T-helper 17 cell (primary cell): ENCODE data around the gene PREX1. TPM values are rescaled to one million over a fixed set of nuclear protein-coding genes. Genes with fewer than 3 reads are reported as not detected.

Source experiments
- ATAC-seq: fragments of 150-1000 bp; cut with Tn5 transposase; 2 replicates; pipeline ENCODE4 v1.10.0; 2021; ENCODE audit warnings: mild to moderate bottlenecking, moderate library complexity
- DNase-seq, 3 donors: peaks; one replicate each; pipeline versions ENCODE4 v3.0.0 to v3.0.0-alpha.2; 2020 to 2021
- H3K9me3 ChIP-seq: one replicate; pipeline ENCODE4 v1.7.0; 2013; ENCODE audit warnings: low read length, mild to moderate bottlenecking; ENCODE audit not compliant: control insufficient read depth, poor library complexity, severe bottlenecking
- H3K27ac Mint-ChIP-seq: one replicate; pipeline ENCODE4 v1.8.0; 2022; ENCODE audit warnings: mild to moderate bottlenecking, moderate library complexity, mixed read lengths
- H3K27me3 Mint-ChIP-seq: one replicate; pipeline ENCODE4 v1.8.0; 2022; ENCODE audit warnings: mixed read lengths
- H3K36me3 Mint-ChIP-seq: one replicate; pipeline ENCODE4 v1.8.0; 2022; ENCODE audit warnings: low read depth, mixed read lengths
- H3K4me1 Mint-ChIP-seq: one replicate; pipeline ENCODE4 v1.8.0; 2022; ENCODE audit warnings: mild to moderate bottlenecking, mixed read lengths
- H3K4me3 Mint-ChIP-seq: one replicate; pipeline ENCODE4 v1.8.0; 2022; ENCODE audit warnings: mild to moderate bottlenecking, moderate library complexity, mixed read lengths
- total RNA-seq, 4 donors: library from RNA in 2 of 4; stranded (reverse) in 2 of 4; gene quantifications; one replicate each; pipeline ENCODE4 v1.2.3 and lab custom pipeline; 2022 to 2026

Gene PREX1
- total RNA-seq, 2 donors from 2014 or later, result 188 to 200 TPM

DNA sequence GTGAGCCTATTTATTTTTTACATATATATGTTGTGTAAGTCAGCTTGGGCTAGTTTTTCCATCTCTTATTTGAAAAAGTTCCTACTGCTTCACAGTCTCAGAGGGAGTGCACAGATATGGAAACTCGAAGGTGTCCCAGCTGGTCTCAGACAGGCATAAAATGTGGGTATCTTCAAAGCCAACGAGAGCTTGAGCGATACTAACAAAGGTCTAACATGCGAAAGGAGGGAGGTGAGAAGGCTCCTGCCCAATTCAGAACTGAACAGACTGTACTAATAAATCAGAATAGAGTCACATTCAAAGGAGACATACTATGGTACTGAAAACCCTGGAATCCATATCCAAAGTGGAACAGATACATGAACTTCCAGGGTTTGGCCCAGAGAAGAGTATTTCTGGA, 113.0 kb downstream of the PREX1 start:
- H3K4me3 Mint-ChIP-seq, result peak overlapping the region; percentile 47
- no peaks in the 10 kb centered on the region for H3K9me3 ChIP-seq
- ATAC-seq, result no peak
- peaks cover 65% of the 10 kb centered on the region for H3K4me1 Mint-ChIP-seq
- DNase-seq, result no peak
- H3K36me3 Mint-ChIP-seq, result no peaks in the 10 kb centered on the region
- no peaks in the 10 kb centered on the region for H3K27me3 Mint-ChIP-seq
- peak overlapping the region; percentile 82 for H3K27ac Mint-ChIP-seq

DNA sequence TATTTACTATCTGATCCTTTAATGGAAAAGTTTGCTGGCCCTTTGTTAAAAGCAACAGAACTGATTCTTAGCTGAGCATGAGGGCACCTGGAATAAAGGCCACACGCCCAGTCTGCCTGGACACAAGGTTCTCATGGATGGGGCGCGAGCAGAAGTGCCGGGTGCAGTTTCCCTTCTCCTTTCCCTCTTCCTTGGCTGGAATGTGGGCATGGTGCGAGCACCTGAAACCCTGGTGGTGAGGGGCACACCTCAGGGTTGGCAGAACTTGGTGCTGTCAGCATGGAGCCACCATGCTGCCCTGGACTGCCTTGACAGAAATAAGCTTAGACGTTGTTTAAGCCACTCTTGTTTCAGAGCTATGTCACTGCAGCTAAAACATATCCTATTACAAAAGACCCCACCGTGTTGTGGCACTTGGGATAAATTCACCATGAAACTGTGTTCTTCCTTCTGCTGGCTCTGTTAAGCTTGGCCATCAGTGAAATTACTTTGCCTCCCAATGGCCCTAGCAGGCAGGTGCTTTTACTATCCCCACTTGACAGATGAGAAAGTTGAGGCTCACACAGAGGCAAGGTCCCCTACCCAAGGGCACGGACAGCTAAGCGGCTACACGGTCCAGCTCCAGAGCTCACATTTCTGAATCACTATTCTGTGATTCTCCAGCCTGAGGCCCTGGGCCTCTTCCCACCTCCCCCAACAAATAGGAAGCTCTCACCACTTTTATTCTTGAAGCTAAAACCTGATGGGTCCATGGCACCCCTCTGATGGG, 115.9 kb downstream of the PREX1 start:
- Mint-ChIP-seq H3K27me3 (no peaks in the 10 kb centered on the region), H3K4me1 (peaks cover 57% of the 10 kb centered on the region), H3K36me3 (peaks cover 6% of the 10 kb centered on the region), H3K4me3 (no peak overlapping the region), H3K27ac (peak overlapping the region; percentile 82)
- DNase-seq (no peak), ATAC-seq (no peak)
- H3K9me3 ChIP-seq, result no peaks in the 10 kb centered on the region

DNA sequence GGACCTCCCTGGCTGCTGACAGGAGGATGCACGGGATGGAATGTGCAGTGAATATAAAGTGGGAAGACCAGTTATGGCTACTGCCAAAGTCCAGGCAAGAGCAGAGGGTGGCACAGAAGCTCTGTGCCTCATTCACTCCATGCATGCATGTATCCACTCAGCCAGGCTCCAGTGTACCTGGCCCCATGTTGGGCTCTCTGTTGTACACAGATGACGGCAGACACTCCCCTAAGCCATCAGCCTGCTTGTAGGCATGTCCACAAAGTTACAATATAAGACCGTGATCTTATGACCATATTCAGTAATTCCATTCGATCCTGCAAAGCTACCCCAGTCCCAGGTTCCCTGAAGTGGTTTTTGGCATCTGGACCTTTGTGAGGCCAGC, 116.8 kb downstream of the PREX1 start:
- H3K4me3 Mint-ChIP-seq, result no peak overlapping the region
- no peaks in the 10 kb centered on the region for H3K9me3 ChIP-seq
- H3K27ac Mint-ChIP-seq, result no peak overlapping the region
- H3K27me3 Mint-ChIP-seq, result no peaks in the 10 kb centered on the region
- peaks cover 56% of the 10 kb centered on the region for H3K4me1 Mint-ChIP-seq
- peaks cover 6% of the 10 kb centered on the region for H3K36me3 Mint-ChIP-seq
- ATAC-seq (no peak), DNase-seq (no peak)

GRCh38 chr20:48710341-48711043, 117.3 kb downstream of the PREX1 start:
- Mint-ChIP-seq H3K27me3 (no peaks in the 10 kb centered on the region), H3K36me3 (peaks cover 6% of the 10 kb centered on the region), H3K4me1 (peaks cover 53% of the 10 kb centered on the region)

DNA sequence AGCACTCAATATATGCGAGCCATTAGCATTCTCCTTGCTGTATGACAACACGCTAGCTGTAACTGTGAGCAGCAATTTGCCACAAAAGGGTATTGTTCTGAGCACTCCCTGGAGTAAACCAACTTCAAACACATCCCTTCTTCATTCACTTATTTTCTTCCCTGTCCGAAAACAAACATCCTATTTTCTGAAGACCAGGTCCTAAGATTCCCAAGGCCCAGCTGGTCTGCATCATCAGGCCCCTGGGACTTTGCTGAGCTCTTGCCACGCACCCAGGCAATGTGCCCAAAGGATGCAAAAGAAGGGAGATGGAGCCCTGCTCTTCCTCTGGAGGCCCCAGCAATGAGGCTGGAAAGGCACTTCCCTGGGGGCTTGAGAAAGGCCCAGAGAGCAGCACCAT, 118.1 kb downstream of the PREX1 start:
- no peak for DNase-seq

More at GRCh38 chr20:48710341-48711043, 117.3 kb downstream of the PREX1 start:
- no peak overlapping the region for H3K27ac Mint-ChIP-seq
- peak overlapping the region; percentile 63 for H3K4me3 Mint-ChIP-seq
- DNase-seq, result no peak
- H3K9me3 ChIP-seq, result no peaks in the 10 kb centered on the region
- ATAC-seq, result no peak

GRCh38 chr20:48709058-48709691, 118.6 kb downstream of the PREX1 start:
- no peaks in the 10 kb centered on the region for H3K27me3 Mint-ChIP-seq
- peaks cover 6% of the 10 kb centered on the region for H3K36me3 Mint-ChIP-seq
- ATAC-seq, result no peak
- H3K9me3 ChIP-seq, result no peaks in the 10 kb centered on the region
- H3K4me3 Mint-ChIP-seq, result peak overlapping the region; percentile 36
- no peak for DNase-seq
- H3K27ac Mint-ChIP-seq, result peak overlapping the region; percentile 56
- H3K4me1 Mint-ChIP-seq, result peaks cover 53% of the 10 kb centered on the region

More for the DNA sequence above, 118.1 kb downstream of the PREX1 start:
- Mint-ChIP-seq H3K27ac (no peak overlapping the region), H3K36me3 (peaks cover 6% of the 10 kb centered on the region), H3K27me3 (no peaks in the 10 kb centered on the region), H3K4me1 (peaks cover 49% of the 10 kb centered on the region), H3K4me3 (no peak overlapping the region)
- ATAC-seq, result no peak
- H3K9me3 ChIP-seq, result no peaks in the 10 kb centered on the region

DNA sequence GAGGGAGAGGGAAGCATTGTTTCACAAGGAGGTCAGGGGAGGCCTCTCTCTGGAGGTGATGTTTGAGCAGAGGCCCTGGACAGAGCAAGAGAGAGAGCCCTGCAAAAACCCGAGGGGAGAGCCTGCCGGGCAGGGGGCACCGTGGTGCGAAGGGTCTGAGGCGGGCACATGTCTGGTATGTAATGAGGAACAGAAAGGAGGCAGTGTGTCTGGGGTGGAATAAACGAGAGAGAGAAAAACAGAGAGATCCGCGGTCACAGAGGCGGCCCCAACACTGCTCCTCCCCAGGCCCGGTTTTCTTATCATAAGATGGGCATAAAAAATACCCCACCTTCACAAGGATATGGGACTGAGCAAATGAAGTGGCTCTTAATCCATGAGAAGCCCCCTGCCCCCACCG, 119.2 kb downstream of the PREX1 start:
- peaks cover 6% of the 10 kb centered on the region for H3K36me3 Mint-ChIP-seq
- peak overlapping the region; percentile 49 for H3K4me3 Mint-ChIP-seq
- DNase-seq (no peak), ATAC-seq (no peak)
- no peaks in the 10 kb centered on the region for H3K9me3 ChIP-seq
- no peaks in the 10 kb centered on the region for H3K27me3 Mint-ChIP-seq
- H3K27ac Mint-ChIP-seq, result peak overlapping the region; percentile 56
- H3K4me1 Mint-ChIP-seq, result peaks cover 53% of the 10 kb centered on the region

GRCh38 chr20:48708116-48708515, 119.7 kb downstream of the PREX1 start:
- no peak for DNase-seq
- Mint-ChIP-seq H3K27ac (peak overlapping the region; percentile 56), H3K36me3 (peaks cover 6% of the 10 kb centered on the region), H3K4me3 (no peak overlapping the region), H3K4me1 (peaks cover 53% of the 10 kb centered on the region), H3K27me3 (no peaks in the 10 kb centered on the region)
- no peak for ATAC-seq
- H3K9me3 ChIP-seq, result no peaks in the 10 kb centered on the region

GRCh38 chr20:48706710-48707365, 121.0 kb downstream of the PREX1 start:
- peaks cover 6% of the 10 kb centered on the region for H3K36me3 Mint-ChIP-seq
- ATAC-seq, result peak; percentile 66
- no peak for DNase-seq
- H3K4me1 Mint-ChIP-seq, result peaks cover 44% of the 10 kb centered on the region
- no peaks in the 10 kb centered on the region for H3K27me3 Mint-ChIP-seq
- H3K27ac Mint-ChIP-seq, result peak overlapping the region; percentile 85
- no peaks in the 10 kb centered on the region for H3K9me3 ChIP-seq
- no peak overlapping the region for H3K4me3 Mint-ChIP-seq

- H3K4me1 Mint-ChIP-seq, result peaks cover 46% of the 10 kb centered on the region
- H3K4me3 Mint-ChIP-seq, result no peak overlapping the region
- ATAC-seq, result no peak
- H3K36me3 Mint-ChIP-seq, result peaks cover 6% of the 10 kb centered on the region
- no peaks in the 10 kb centered on the region for H3K9me3 ChIP-seq
- no peak for DNase-seq
- H3K27me3 Mint-ChIP-seq, result no peaks in the 10 kb centered on the region
- H3K27ac Mint-ChIP-seq, result peak overlapping the region; percentile 85
Measured at GRCh38 chr20:48706116-48706656, 121.6 kb downstream of the PREX1 start.

- no peaks in the 10 kb centered on the region for H3K9me3 ChIP-seq
- DNase-seq (no peak), ATAC-seq (no peak)
- peaks cover 6% of the 10 kb centered on the region for H3K36me3 Mint-ChIP-seq
- no peaks in the 10 kb centered on the region for H3K27me3 Mint-ChIP-seq
- H3K4me3 Mint-ChIP-seq, result no peak overlapping the region
- peaks cover 47% of the 10 kb centered on the region for H3K4me1 Mint-ChIP-seq
- H3K27ac Mint-ChIP-seq, result peak overlapping the region; percentile 85
Measured at GRCh38 chr20:48705240-48706115, 122.3 kb downstream of the PREX1 start.

GRCh38 chr20:48704761-48705160, 123.0 kb downstream of the PREX1 start:
- no peaks in the 10 kb centered on the region for H3K9me3 ChIP-seq
- H3K27me3 Mint-ChIP-seq, result no peaks in the 10 kb centered on the region
- no peak for ATAC-seq
- H3K27ac Mint-ChIP-seq, result peak overlapping the region; percentile 85
- H3K4me1 Mint-ChIP-seq, result peaks cover 46% of the 10 kb centered on the region
- H3K4me3 Mint-ChIP-seq, result peak overlapping the region; percentile 19
- DNase-seq, result no peak
- peaks cover 9% of the 10 kb centered on the region for H3K36me3 Mint-ChIP-seq
